Psoas muscle (tissue), 8 donors: ENCODE measurements around the gene TMEM258. TPM values are rescaled to one million over a fixed set of nuclear protein-coding genes. Genes with fewer than 3 reads are reported as not detected.

Experiments used
- ATAC-seq, 4 donors: fragments of 200-7000 bp; cut with Tn5 transposase; one replicate each; pipeline ENCODE4 v1.9.1; 2020; ENCODE audit warnings: moderate library complexity in 3 of 4, mild to moderate bottlenecking in 2 of 4
- DNase-seq, 2 donors: peaks; one replicate each; pipeline ENCODE4 v3.0.0-alpha.2; 2020
- H3K27ac ChIP-seq: fragments of 200-600 bp; one replicate; pipeline ENCODE4 v1.8.0; 2022
- H3K27me3 ChIP-seq, 3 donors: fragments of 200-600 bp in 1 of 3; one replicate each; pipeline versions ENCODE4 v1.6.1 to v1.8.0; 2013 to 2022; ENCODE audit warnings: low read length in 2 of 3, mild to moderate bottlenecking in 2 of 3, moderate library complexity in 1 of 3; ENCODE audit not compliant: insufficient read depth in 3 of 3
- H3K36me3 ChIP-seq, 2 donors: fragments of 200-600 bp in 1 of 2; one replicate each; pipeline versions ENCODE4 v1.6.1 to v1.8.0; 2013 to 2022; ENCODE audit warnings: low read depth in 1 of 2, mild to moderate bottlenecking in 1 of 2, moderate library complexity in 1 of 2; ENCODE audit not compliant: insufficient read depth in 1 of 2
- H3K4me1 ChIP-seq: fragments of 200-600 bp; one replicate; pipeline ENCODE4 v1.8.0; 2022
- H3K4me3 ChIP-seq: fragments of 200-600 bp; one replicate; pipeline ENCODE4 v1.8.0; 2022; ENCODE audit warnings: mild to moderate bottlenecking
- H3K9me3 ChIP-seq: fragments of 200-600 bp; one replicate; pipeline ENCODE4 v1.8.0; 2022
- WGBS, 3 donors: extraction: QIAGEN DNeasy Blood & Tissue Kit; methylation state at CpG; one replicate each; pipeline versions ENCODE4 v1.1.6 to v1.1.7; 2013; 5-methylcytosine and 5-hydroxymethylcytosine counted together
- intact Hi-C, 2 donors: fragments of 100-400 bp; cut with DNase I; formaldehyde crosslinking; loops; one replicate each; pipeline versions ENCODE4 v1.11.0 to v1.14.2; 2022
- polyA plus RNA-seq, 3 donors: library from polyadenylated mRNA; stranded (reverse); fragments of 200-250 nt; gene quantifications; one replicate each; pipeline ENCODE4 v1.2.3, GENCODE V29; 2013
- total RNA-seq, 4 donors: library from RNA; stranded (reverse); fragmentation: NEBNext Ultra II Directional in 2 of 4; extraction: Animal tissue kit (Norgen Biotek cat#: 25700) in 2 of 4; gene quantifications; one replicate each; pipeline versions ENCODE4 v1.2.1 to v1.2.4, GENCODE V29; 2021 to 2023
- TF ChIP-seq, protein P1 (sequence below): fragments of 200-600 bp; IDR thresholded peaks from one replicate; pipeline ENCODE4 v1.8.0; 2022; ENCODE audit warnings: antibody characterized with exemption
- donor health status: healthy with polysubstance abuse.
- donor health status: DM: no; HTN: no; CAD: no; lungs with moderate emphysema.
- donor health status: Bipolar disorder and iron deficiency.
- donor health status: healthy.
- donor health status: DM: yes; HTN: yes; CAD: no.
- donor health status: DM: no; HTN: no; CAD: no.
- donor health status: DM: no; HTN: no; CAD: no.
- donor health status: DM: yes; HTN: yes; CAD: no.

TMEM258 gene
- total and polyA plus RNA-seq, 7 donors, result 76.0 to 177 (median 93.2) TPM

DNA sequence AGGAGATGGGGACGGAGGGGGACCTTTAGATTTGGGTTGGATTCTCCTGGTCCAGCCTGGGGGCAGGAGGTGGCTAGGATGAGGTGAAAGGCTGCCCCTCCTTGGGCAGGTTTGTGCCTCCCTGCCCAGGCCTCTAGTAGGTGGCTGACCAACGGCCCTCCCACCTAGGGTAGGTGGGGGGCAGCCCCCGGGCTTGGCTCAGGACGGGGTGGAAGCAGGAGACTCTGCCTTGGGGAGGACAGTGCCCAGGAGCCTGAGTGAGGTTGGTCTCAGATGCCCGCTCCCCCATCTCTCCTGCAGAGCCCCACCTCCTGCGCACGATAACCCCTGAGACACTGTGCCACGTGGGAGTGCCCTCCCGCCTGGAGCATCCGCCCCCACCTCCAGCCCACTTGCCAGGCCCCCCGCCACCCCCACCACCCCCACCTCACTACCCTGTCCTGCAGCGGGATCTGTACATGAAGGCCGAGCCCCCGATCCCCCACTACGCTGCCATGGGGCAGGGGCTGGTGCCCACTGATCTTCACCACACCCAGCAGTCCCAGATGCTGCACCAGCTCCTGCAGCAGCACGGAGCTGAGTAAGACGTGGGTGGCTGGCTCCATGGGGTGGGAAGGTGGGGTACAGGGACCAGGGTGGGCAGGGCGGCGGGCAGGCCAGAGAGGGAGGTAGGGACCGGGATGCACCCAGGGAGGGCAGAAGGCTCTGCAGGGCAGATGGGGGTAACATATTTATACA is 22.3 kb downstream of the TMEM258 start:
- Histone ChIP-seq H3K4me1 (no peaks in the 10 kb centered on the region), H3K36me3 (no peaks in the 10 kb centered on the region), H3K9me3 (no peaks in the 10 kb centered on the region), H3K27me3 (no peaks in the 10 kb centered on the region), H3K4me3 (no peak overlapping the region), H3K27ac (no peak overlapping the region)
- 84 to 91% (median 88%) methylated on average over 19 to 20 of the region's 20 CpGs for WGBS, 3 donors
- TF ChIP-seq, protein P1, sequence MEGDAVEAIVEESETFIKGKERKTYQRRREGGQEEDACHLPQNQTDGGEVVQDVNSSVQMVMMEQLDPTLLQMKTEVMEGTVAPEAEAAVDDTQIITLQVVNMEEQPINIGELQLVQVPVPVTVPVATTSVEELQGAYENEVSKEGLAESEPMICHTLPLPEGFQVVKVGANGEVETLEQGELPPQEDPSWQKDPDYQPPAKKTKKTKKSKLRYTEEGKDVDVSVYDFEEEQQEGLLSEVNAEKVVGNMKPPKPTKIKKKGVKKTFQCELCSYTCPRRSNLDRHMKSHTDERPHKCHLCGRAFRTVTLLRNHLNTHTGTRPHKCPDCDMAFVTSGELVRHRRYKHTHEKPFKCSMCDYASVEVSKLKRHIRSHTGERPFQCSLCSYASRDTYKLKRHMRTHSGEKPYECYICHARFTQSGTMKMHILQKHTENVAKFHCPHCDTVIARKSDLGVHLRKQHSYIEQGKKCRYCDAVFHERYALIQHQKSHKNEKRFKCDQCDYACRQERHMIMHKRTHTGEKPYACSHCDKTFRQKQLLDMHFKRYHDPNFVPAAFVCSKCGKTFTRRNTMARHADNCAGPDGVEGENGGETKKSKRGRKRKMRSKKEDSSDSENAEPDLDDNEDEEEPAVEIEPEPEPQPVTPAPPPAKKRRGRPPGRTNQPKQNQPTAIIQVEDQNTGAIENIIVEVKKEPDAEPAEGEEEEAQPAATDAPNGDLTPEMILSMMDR, result no peak
- DNase-seq (no peak), ATAC-seq (no peak)
- intact Hi-C loops, result no loop called here

- H3K4me3 ChIP-seq, result no peak overlapping the region
- no peak overlapping the region for H3K27ac ChIP-seq
- TF ChIP-seq, protein P1, result no peak
- intact Hi-C loops, result no loop called here
- ATAC-seq, result no peak
- no peaks in the 10 kb centered on the region for H3K36me3 ChIP-seq
- WGBS, 3 donors, result 76 to 79% (median 76%) methylated on average over 31 to 33 of the region's 33 CpGs
- peaks cover 0 to 2% (median 0%) of the 10 kb centered on the region in 3 donors for H3K27me3 ChIP-seq
- no peaks in the 10 kb centered on the region for H3K4me1 ChIP-seq
- no peaks in the 10 kb centered on the region for H3K9me3 ChIP-seq
- DNase-seq, result no peak
Observed at GRCh38 chr11:61769169-61769920, 23.1 kb downstream of the TMEM258 start.

- DNase-seq (no peak), ATAC-seq (no peak)
- TF ChIP-seq, protein P1, result no peak
- Histone ChIP-seq H3K9me3 (no peaks in the 10 kb centered on the region), H3K36me3 (no peaks in the 10 kb centered on the region), H3K4me3 (no peak overlapping the region), H3K4me1 (no peaks in the 10 kb centered on the region), H3K27me3 (peaks cover 0 to 11% (median 2%) of the 10 kb centered on the region in 3 donors), H3K27ac (no peak overlapping the region)
- WGBS, 3 donors, result 74 to 77% (median 77%) methylated on average over 11 of the region's 11 CpGs
- intact Hi-C loops, result no loop called here
Observed at GRCh38 chr11:61768376-61769076, 23.9 kb downstream of the TMEM258 start.

- H3K9me3 ChIP-seq, result no peaks in the 10 kb centered on the region
- intact Hi-C loops, result no loop called here
- 74 to 78% (median 77%) methylated on average over 13 of the region's 13 CpGs for WGBS, 3 donors
- ATAC-seq (no peak), DNase-seq (no peak)
- H3K4me1 ChIP-seq, result no peaks in the 10 kb centered on the region
- no peak overlapping the region for H3K4me3 ChIP-seq
- TF ChIP-seq, protein P1, result no peak
- no peak overlapping the region for H3K27ac ChIP-seq
- H3K27me3 ChIP-seq, result peaks cover 0 to 23% (median 8%) of the 10 kb centered on the region in 3 donors
- no peaks in the 10 kb centered on the region for H3K36me3 ChIP-seq
Observed at GRCh38 chr11:61766353-61766841, 26.0 kb downstream of the TMEM258 start.
